K562 (cell line): Measurements from ENCODE around the gene CEBPB. TPM values are rescaled to one million over a fixed set of nuclear protein-coding genes. Genes with fewer than 3 reads are reported as not detected.

Experiments
- EP400 ChIP-seq: fragments of 450-650 bp; IDR thresholded peaks from 2 replicates; pipeline ENCODE4 v1.6.1; 2017; ENCODE audit warnings: antibody characterized with exemption, mild to moderate bottlenecking, moderate library complexity
- KDM5B ChIP-seq: fragments of 200-600 bp; sonication (generic); IDR thresholded peaks from 2 replicates; pipeline ENCODE4 v1.6.1; 2012; ENCODE audit warnings: low read depth, mild to moderate bottlenecking, moderate library complexity, low read length, control low read depth, inconsistent platforms; ENCODE audit not compliant: insufficient replicate concordance
- KLF16 ChIP-seq: IDR thresholded peaks from 2 replicates; pipeline ENCODE4 v1.6.1; 2016; ENCODE audit warnings: antibody characterized with exemption
- MYC ChIP-seq, 2 experiments: fragments of 250-450 bp in 1 of 2; sonication (Bioruptor Pico) in 1 of 2; IDR thresholded peaks; 2 replicates each; pipeline versions ENCODE4 v1.5.1 to v1.6.1; 2012 to 2021; ENCODE audit warnings: low read depth in 2 of 2, borderline replicate concordance in 1 of 2, improper control_type of control experiment in 1 of 2, low read length in 1 of 2, mild to moderate bottlenecking in 1 of 2, moderate library complexity in 1 of 2
- TSHZ1 ChIP-seq: fragments of 250-450 bp; sonication (Bioruptor Pico); IDR thresholded peaks from 2 replicates; pipeline ENCODE4 v1.4.0; 2020; ENCODE audit warnings: mild to moderate bottlenecking, moderate library complexity
- YY1 ChIP-seq, 3 experiments: IDR thresholded peaks; 2 replicates each; pipeline ENCODE4 v1.6.1; 2011; ENCODE audit warnings: low read length in 2 of 3, mild to moderate bottlenecking in 2 of 3, moderate library complexity in 2 of 3, borderline replicate concordance in 1 of 3, control low read depth in 1 of 3, low read depth in 1 of 3; ENCODE audit not compliant: insufficient read depth in 3 of 3, insufficient replicate concordance in 2 of 3, control insufficient read depth in 1 of 3, insufficient read length in 1 of 3; ENCODE audit errors: extremely low read depth in 1 of 3
- ZC3H11A ChIP-seq: IDR thresholded peaks from 2 replicates; pipeline ENCODE4 v1.6.1; 2012; ENCODE audit warnings: low read depth, low read length, improper control_type of control experiment
- polyA plus RNA-seq, 8 experiments: library from polyadenylated mRNA; depleted of rRNA in 4 of 8; stranded (reverse) in 5 of 8; unstranded in 3 of 8; fragments of >200 nt; fragmentation: Nextera tagmentation in 2 of 8; fragmentation: Illumina TruSeq in 1 of 8; extraction: Ambion mirVana in 2 of 8; extraction: Trizol in 1 of 8; gene quantifications; 2 replicates each; pipeline versions ENCODE4 v1.2.1 to v1.2.3, GENCODE V29; 2011 to 2014; ENCODE audit warnings: inconsistent platforms in 1 of 8, missing spikeins in 1 of 8
- total RNA-seq, 7 experiments: library from RNA; depleted of rRNA in 6 of 7; stranded (reverse); fragments of >200 nt in 6 of 7; fragmentation: Illumina TruSeq in 2 of 7; extraction: Trizol in 2 of 7; gene quantifications; 2 replicates each; pipeline versions ENCODE4 v1.2.1 to v1.2.3, GENCODE V29; 2011 to 2021; ENCODE audit warnings: low replicate concordance in 1 of 7
- TF ChIP-seq, protein P1 (sequence below), 2 experiments: IDR thresholded peaks; 2 replicates each; pipeline ENCODE4 v1.6.1; 2011; ENCODE audit warnings: borderline replicate concordance in 1 of 2, control low read depth in 1 of 2, low read depth in 1 of 2, low read length in 1 of 2, mild to moderate bottlenecking in 1 of 2, mixed read lengths in 1 of 2, moderate library complexity in 1 of 2; ENCODE audit not compliant: insufficient read depth in 1 of 2, insufficient read length in 1 of 2, poor library complexity in 1 of 2, severe bottlenecking in 1 of 2; ENCODE audit errors: extremely low read depth in 1 of 2
- TF ChIP-seq, protein P2 (sequence below): fragments of 450-650 bp; IDR thresholded peaks from 2 replicates; pipeline ENCODE4 v1.6.1; 2016; ENCODE audit warnings: mild to moderate bottlenecking, moderate library complexity

The CEBPB gene
- total and polyA plus RNA-seq, 9 of the 15 experiments (the other 6 are each of a cell fraction or from before 2014, with no cell fraction given): 1.2 to 72.6 (median 7.8) TPM

GRCh38 chr20:50186987-50187402 is 3.6 kb upstream of the CEBPB start (continued):
- TF ChIP-seq TSHZ1 (CRISPR knock-in tag): no peak
- peak; percentile 65 for TF ChIP-seq MYC (IDR thresholded peaks at IDR 0.05; ENCODE audit: low read depth, low read length)
- TF ChIP-seq MYC (CRISPR knock-in tag; IDR thresholded peaks at IDR 0.05; ENCODE audit: borderline replicate concordance, low read depth): no peak
- TF ChIP-seq KDM5B: peak; percentile 4
- TF ChIP-seq YY1 (IDR thresholded peaks at IDR 0.05; ENCODE audit: borderline replicate concordance in 1 of 3, control insufficient read depth in 1 of 3, extremely low read depth in 1 of 3, insufficient read depth in 3 of 3, insufficient read length in 1 of 3, insufficient replicate concordance in 2 of 3, low read depth in 1 of 3, low read length in 2 of 3): peak in 1 of 3 experiments; percentile 44
- no peak for TF ChIP-seq ZC3H11A
- TF ChIP-seq, protein P1, sequence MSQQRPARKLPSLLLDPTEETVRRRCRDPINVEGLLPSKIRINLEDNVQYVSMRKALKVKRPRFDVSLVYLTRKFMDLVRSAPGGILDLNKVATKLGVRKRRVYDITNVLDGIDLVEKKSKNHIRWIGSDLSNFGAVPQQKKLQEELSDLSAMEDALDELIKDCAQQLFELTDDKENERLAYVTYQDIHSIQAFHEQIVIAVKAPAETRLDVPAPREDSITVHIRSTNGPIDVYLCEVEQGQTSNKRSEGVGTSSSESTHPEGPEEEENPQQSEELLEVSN (IDR thresholded peaks at IDR 0.05; ENCODE audit: borderline replicate concordance in 1 of 2, extremely low read depth in 1 of 2, insufficient read depth in 1 of 2, insufficient read length in 1 of 2, low read depth in 1 of 2, low read length in 1 of 2, poor library complexity in 1 of 2, severe bottlenecking in 1 of 2): peak in 1 of 2 experiments; percentile 35
- TF ChIP-seq, protein P2, sequence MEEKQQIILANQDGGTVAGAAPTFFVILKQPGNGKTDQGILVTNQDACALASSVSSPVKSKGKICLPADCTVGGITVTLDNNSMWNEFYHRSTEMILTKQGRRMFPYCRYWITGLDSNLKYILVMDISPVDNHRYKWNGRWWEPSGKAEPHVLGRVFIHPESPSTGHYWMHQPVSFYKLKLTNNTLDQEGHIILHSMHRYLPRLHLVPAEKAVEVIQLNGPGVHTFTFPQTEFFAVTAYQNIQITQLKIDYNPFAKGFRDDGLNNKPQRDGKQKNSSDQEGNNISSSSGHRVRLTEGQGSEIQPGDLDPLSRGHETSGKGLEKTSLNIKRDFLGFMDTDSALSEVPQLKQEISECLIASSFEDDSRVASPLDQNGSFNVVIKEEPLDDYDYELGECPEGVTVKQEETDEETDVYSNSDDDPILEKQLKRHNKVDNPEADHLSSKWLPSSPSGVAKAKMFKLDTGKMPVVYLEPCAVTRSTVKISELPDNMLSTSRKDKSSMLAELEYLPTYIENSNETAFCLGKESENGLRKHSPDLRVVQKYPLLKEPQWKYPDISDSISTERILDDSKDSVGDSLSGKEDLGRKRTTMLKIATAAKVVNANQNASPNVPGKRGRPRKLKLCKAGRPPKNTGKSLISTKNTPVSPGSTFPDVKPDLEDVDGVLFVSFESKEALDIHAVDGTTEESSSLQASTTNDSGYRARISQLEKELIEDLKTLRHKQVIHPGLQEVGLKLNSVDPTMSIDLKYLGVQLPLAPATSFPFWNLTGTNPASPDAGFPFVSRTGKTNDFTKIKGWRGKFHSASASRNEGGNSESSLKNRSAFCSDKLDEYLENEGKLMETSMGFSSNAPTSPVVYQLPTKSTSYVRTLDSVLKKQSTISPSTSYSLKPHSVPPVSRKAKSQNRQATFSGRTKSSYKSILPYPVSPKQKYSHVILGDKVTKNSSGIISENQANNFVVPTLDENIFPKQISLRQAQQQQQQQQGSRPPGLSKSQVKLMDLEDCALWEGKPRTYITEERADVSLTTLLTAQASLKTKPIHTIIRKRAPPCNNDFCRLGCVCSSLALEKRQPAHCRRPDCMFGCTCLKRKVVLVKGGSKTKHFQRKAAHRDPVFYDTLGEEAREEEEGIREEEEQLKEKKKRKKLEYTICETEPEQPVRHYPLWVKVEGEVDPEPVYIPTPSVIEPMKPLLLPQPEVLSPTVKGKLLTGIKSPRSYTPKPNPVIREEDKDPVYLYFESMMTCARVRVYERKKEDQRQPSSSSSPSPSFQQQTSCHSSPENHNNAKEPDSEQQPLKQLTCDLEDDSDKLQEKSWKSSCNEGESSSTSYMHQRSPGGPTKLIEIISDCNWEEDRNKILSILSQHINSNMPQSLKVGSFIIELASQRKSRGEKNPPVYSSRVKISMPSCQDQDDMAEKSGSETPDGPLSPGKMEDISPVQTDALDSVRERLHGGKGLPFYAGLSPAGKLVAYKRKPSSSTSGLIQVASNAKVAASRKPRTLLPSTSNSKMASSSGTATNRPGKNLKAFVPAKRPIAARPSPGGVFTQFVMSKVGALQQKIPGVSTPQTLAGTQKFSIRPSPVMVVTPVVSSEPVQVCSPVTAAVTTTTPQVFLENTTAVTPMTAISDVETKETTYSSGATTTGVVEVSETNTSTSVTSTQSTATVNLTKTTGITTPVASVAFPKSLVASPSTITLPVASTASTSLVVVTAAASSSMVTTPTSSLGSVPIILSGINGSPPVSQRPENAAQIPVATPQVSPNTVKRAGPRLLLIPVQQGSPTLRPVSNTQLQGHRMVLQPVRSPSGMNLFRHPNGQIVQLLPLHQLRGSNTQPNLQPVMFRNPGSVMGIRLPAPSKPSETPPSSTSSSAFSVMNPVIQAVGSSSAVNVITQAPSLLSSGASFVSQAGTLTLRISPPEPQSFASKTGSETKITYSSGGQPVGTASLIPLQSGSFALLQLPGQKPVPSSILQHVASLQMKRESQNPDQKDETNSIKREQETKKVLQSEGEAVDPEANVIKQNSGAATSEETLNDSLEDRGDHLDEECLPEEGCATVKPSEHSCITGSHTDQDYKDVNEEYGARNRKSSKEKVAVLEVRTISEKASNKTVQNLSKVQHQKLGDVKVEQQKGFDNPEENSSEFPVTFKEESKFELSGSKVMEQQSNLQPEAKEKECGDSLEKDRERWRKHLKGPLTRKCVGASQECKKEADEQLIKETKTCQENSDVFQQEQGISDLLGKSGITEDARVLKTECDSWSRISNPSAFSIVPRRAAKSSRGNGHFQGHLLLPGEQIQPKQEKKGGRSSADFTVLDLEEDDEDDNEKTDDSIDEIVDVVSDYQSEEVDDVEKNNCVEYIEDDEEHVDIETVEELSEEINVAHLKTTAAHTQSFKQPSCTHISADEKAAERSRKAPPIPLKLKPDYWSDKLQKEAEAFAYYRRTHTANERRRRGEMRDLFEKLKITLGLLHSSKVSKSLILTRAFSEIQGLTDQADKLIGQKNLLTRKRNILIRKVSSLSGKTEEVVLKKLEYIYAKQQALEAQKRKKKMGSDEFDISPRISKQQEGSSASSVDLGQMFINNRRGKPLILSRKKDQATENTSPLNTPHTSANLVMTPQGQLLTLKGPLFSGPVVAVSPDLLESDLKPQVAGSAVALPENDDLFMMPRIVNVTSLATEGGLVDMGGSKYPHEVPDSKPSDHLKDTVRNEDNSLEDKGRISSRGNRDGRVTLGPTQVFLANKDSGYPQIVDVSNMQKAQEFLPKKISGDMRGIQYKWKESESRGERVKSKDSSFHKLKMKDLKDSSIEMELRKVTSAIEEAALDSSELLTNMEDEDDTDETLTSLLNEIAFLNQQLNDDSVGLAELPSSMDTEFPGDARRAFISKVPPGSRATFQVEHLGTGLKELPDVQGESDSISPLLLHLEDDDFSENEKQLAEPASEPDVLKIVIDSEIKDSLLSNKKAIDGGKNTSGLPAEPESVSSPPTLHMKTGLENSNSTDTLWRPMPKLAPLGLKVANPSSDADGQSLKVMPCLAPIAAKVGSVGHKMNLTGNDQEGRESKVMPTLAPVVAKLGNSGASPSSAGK: peak; percentile 71
- TF ChIP-seq EP400: peak; percentile 56; the same call in 1 of the 2 replicates
- no peak for TF ChIP-seq KLF16
